Thyroid gland (tissue), 4 donors: ENCODE measurements around the gene PLA2G2C. TPM values are rescaled to one million over a fixed set of nuclear protein-coding genes. Genes with fewer than 3 reads are reported as not detected.
"Not testable (repeated sequence)": the region's sequence is repeated elsewhere in the genome, so short reads cannot be mapped to it uniquely, and the experiment has no call there.

Source experiments
- DNase-seq, 2 donors: peaks; one replicate each; pipeline ENCODE4 v3.0.0-alpha.2; 2019
- H3K27ac ChIP-seq, 3 donors: fragments of 200-600 bp; sonication (generic); 1 replicate in 2 of 3; 2 replicates in 1 of 3; pipeline ENCODE4 v1.5.1; 2016 to 2019; ENCODE audit warnings: mild to moderate bottlenecking in 1 of 3, moderate library complexity in 1 of 3
- H3K27me3 ChIP-seq: fragments of 200-600 bp; sonication (generic); one replicate; pipeline ENCODE4 v1.5.1; 2019
- H3K36me3 ChIP-seq, 2 donors: fragments of 200-600 bp; sonication (generic); one replicate each; pipeline ENCODE4 v1.5.1; 2016 to 2019
- H3K4me1 ChIP-seq, 2 donors: fragments of 200-600 bp; sonication (generic); one replicate each; pipeline ENCODE4 v1.5.1; 2017 to 2019
- H3K4me3 ChIP-seq, 3 donors: fragments of 200-600 bp; sonication (generic); replicated peaks in 1 of 3; 1 replicate in 2 of 3; 2 replicates in 1 of 3; pipeline ENCODE4 v1.5.1; 2016; ENCODE audit warnings: mild to moderate bottlenecking in 1 of 3
- H3K9me3 ChIP-seq: fragments of 200-600 bp; sonication (generic); one replicate; pipeline ENCODE4 v1.5.1; 2017
- CTCF ChIP-seq, 6 experiments: fragments of 200-600 bp in 3 of 6; fragments of 450-650 bp in 3 of 6; sonication (generic) in 3 of 6; IDR thresholded peaks; one replicate each; pipeline ENCODE4 v1.5.1; 2016 to 2019; ENCODE audit warnings: antibody characterized with exemption in 6 of 6, mild to moderate bottlenecking in 2 of 6, inconsistent platforms in 1 of 6, moderate library complexity in 1 of 6
- POLR2A ChIP-seq, 2 donors: fragments of 450-650 bp; IDR thresholded peaks; one replicate each; pipeline ENCODE4 v1.6.1; 2017; ENCODE audit warnings: antibody characterized with exemption in 2 of 2, mild to moderate bottlenecking in 2 of 2, moderate library complexity in 1 of 2
- WGBS, 2 donors: methylation state at CpG; one replicate each; pipeline ENCODE4 v1.1.5; 2017; 5-methylcytosine and 5-hydroxymethylcytosine counted together
- intact Hi-C: fragments of 100-400 bp; cut with DNase I; formaldehyde crosslinking; loops from one replicate; pipeline ENCODE4 v1.15.1; 2023
- total RNA-seq, 4 donors: library from RNA; depleted of rRNA; stranded (reverse); fragments of >200 nt; gene quantifications; one replicate each; pipeline ENCODE4 v1.2.3, GENCODE V29; 2016

Gene PLA2G2C
- not detected for total RNA-seq

DNA sequence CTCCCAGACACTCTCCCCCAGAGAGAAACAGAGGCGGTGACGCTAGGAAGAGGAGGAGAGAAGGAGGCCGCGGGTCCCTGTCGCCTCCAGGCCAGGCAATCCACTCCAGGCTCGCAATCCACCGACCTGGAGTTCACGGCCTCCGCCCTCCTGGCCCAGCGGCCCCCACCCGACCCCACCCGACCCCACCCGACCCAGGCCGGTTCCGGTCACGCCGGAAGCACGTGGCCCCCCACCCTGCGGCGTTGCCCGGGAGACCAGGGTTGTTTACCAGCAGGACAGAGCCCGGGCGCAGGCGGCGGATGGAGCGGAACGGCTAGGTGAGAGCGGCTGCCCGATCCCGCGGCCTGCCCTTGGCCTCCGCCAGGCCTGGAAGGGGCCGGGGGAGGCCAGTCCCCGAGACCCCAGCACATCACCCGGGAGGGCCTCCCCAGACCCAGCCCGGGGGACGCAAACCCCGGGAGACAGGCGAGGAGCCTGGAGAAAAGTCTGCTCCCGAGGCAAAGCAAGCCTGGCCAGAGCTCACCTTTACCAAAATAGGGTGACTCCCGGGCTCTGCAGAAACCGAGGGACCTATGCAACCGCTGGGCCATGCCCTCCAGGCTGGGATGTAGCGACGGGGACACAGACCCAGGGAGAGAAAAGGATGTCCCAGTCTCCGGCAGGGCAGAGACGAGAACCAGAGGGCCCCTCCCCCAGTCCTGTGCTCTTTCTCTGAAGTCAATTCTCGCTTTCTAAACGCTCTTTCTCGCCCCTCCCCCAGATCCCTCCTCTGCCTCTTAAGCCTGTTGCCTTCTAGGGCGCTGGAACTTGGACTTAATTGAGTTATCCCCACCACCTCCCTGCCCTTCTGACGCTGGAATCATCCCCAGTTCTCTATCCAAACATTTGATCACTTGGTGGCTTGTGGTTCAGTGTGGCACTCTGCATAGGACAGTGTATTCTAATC, at the start of gene PLA2G2C, which contains the start of gene UBXN10:
Gene PLA2G2C (minus strand): TSS at position 685 of the 949 bp plus-strand sequence. CDS start 9,155 bp downstream, outside the sequence.
Gene UBXN10 (plus strand): TSS at position 263 of the 949 bp plus-strand sequence. CDS start 4,466 bp downstream, outside the sequence.
- Histone ChIP-seq H3K36me3 (no peaks in the 10 kb centered on the region), H3K4me1 (peaks cover 18 to 26% of the 10 kb centered on the region in 2 donors), H3K27ac (peak within 1 kb of the TSS; percentile 56 to 75 (median 58)), H3K4me3 (peak within 1 kb of the TSS in 2 of 3 donors; percentile 2 to 41), H3K27me3 (no peaks in the 10 kb centered on the region), H3K9me3 (no peaks in the 10 kb centered on the region)
- intact Hi-C loops: no loop called here
- DNase-seq: peak; percentile 76 to 85
- WGBS, 2 donors: 2 to 5% methylated on average over 21 to 33 of the region's 52 CpGs
- TF ChIP-seq POLR2A (IDR thresholded peaks at IDR 0.05) (no peak), CTCF (IDR thresholded peaks at IDR 0.05) (no peak)

- Histone ChIP-seq H3K4me3 (no peak overlapping the region), H3K9me3 (no peaks in the 10 kb centered on the region), H3K4me1 (peaks cover 6 to 9% of the 10 kb centered on the region in 2 donors), H3K27ac (no peak overlapping the region), H3K27me3 (no peaks in the 10 kb centered on the region), H3K36me3 (no peaks in the 10 kb centered on the region)
- WGBS, 2 donors: 79 to 84% methylated on average over 6 of the region's 6 CpGs
- intact Hi-C loops: no loop called here
- no peak for DNase-seq
- TF ChIP-seq CTCF (IDR thresholded peaks at IDR 0.05): no peak
- TF ChIP-seq POLR2A (IDR thresholded peaks at IDR 0.05): no peak
Measured at GRCh38 chr1:20234788-20235535, 48.6 kb upstream of the PLA2G2C start.

- no peaks in the 10 kb centered on the region for H3K36me3 ChIP-seq
- 27% methylated on average over 5 to 6 of the region's 6 CpGs for WGBS, 2 donors
- H3K4me3 ChIP-seq: no peak overlapping the region
- intact Hi-C loops: no loop called here
- H3K4me1 ChIP-seq: peaks cover 15% of the 10 kb centered on the region in 2 donors
- DNase-seq: peak in 1 of 2 donors; percentile 18
- no peaks in the 10 kb centered on the region for H3K27me3 ChIP-seq
- no peak overlapping the region for H3K27ac ChIP-seq
- no peaks in the 10 kb centered on the region for H3K9me3 ChIP-seq
- TF ChIP-seq CTCF (IDR thresholded peaks at IDR 0.05) (no peak), POLR2A (IDR thresholded peaks at IDR 0.05) (no peak)
Measured at GRCh38 chr1:20233866-20234265, 47.5 kb upstream of the PLA2G2C start.

GRCh38 chr1:20233394-20233793, 47.1 kb upstream of the PLA2G2C start:
- H3K4me1 ChIP-seq: peaks cover 16 to 20% of the 10 kb centered on the region in 2 donors
- no peak for DNase-seq
- 43 to 55% methylated on average over 3 of the region's 3 CpGs for WGBS, 2 donors
- no peaks in the 10 kb centered on the region for H3K27me3 ChIP-seq
- no peaks in the 10 kb centered on the region for H3K36me3 ChIP-seq
- peak in 1 of 6 experiments; percentile 9 for TF ChIP-seq CTCF (IDR thresholded peaks at IDR 0.05)
- no peak for TF ChIP-seq POLR2A (IDR thresholded peaks at IDR 0.05)
- intact Hi-C loops: no loop called here
- no peak overlapping the region for H3K4me3 ChIP-seq
- no peak overlapping the region for H3K27ac ChIP-seq
- H3K9me3 ChIP-seq: no peaks in the 10 kb centered on the region

- H3K27me3 ChIP-seq, H3K9me3 ChIP-seq, DNase-seq, H3K27ac ChIP-seq, intact Hi-C loops, H3K4me3 ChIP-seq, H3K36me3 ChIP-seq: not testable (repeated sequence)
- 25 to 32% methylated on average over 7 of the region's 7 CpGs for WGBS, 2 donors
- peaks cover 21 to 28% of the 10 kb centered on the region in 2 donors for H3K4me1 ChIP-seq
Measured at GRCh38 chr1:20232564-20232963, 46.2 kb upstream of the PLA2G2C start.
